ENCODE results near the gene AGO4. TPM values are rescaled to one million over a fixed set of nuclear protein-coding genes. Genes with fewer than 3 reads are reported as not detected.

The AGO4 gene
- total RNA-seq, 4 donors from 2014 or later: 4.6 to 18.1 (median 7.5) TPM

- 85 to 89% methylated on average over 8 of the region's 8 CpGs for WGBS, 2 donors
- no peak overlapping the region for H3K4me3 ChIP-seq
- no peak overlapping the region for H3K27ac ChIP-seq
- TF ChIP-seq CTCF (IDR thresholded peaks at IDR 0.05): no peak
- TF ChIP-seq POLR2A (IDR thresholded peaks at IDR 0.05): no peak
- peaks cover 0 to 97% (median 0%) of the 10 kb centered on the region in 3 donors for H3K36me3 ChIP-seq
- intact Hi-C loops (cut with DNase I): no loop called here
- no peak for DNase-seq
- peaks cover 0 to 12% (median 0%) of the 10 kb centered on the region in 3 donors for H3K4me1 ChIP-seq
- no peaks in the 10 kb centered on the region for H3K9me3 ChIP-seq
- H3K27me3 ChIP-seq: no peaks in the 10 kb centered on the region
Measured at GRCh38 chr1:35838693-35839245, 31.0 kb downstream of the AGO4 start.

DNA sequence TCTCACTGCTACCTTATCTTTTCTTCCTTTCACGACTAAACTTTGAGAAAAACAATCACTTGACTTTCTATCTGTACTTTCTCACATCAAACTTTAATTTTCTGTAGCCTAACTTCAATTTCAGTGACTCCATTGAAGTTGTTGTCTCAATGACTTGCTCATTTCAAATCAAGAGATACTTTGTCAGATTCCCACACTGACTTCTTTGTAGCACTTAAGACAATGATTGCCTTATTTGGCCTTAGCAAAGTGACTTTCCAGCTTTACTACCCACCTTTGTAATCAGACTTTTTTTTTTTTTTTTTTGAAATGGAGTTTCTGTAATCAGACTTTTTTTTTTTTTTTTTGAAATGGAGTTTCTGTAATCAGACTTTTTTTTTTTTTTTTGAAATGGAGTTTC lies 37.0 kb downstream of the AGO4 start:
- intact Hi-C loops (cut with DNase I): no loop called here
- H3K4me3 ChIP-seq: no peak overlapping the region
- H3K9me3 ChIP-seq: no peaks in the 10 kb centered on the region
- no peaks in the 10 kb centered on the region for H3K27me3 ChIP-seq
- no peak for TF ChIP-seq CTCF (IDR thresholded peaks at IDR 0.05)
- TF ChIP-seq POLR2A (IDR thresholded peaks at IDR 0.05): no peak
- DNase-seq: no peak
- no peak overlapping the region for H3K27ac ChIP-seq
- peaks cover 0 to 84% (median 0%) of the 10 kb centered on the region in 3 donors for H3K36me3 ChIP-seq
- peaks cover 0 to 25% (median 0%) of the 10 kb centered on the region in 3 donors for H3K4me1 ChIP-seq
- WGBS, 2 donors: 76 to 80% methylated on average over 1 of the region's 1 CpG

- H3K27me3 ChIP-seq: no peaks in the 10 kb centered on the region
- no peak for TF ChIP-seq CTCF (IDR thresholded peaks at IDR 0.05)
- no peak for TF ChIP-seq POLR2A (IDR thresholded peaks at IDR 0.05)
- no peak overlapping the region for H3K27ac ChIP-seq
- intact Hi-C loops (cut with DNase I): no loop called here
- peaks cover 0 to 84% (median 0%) of the 10 kb centered on the region in 3 donors for H3K36me3 ChIP-seq
- 20 to 22% methylated on average over 1 of the region's 1 CpG for WGBS, 2 donors
- H3K4me1 ChIP-seq: peaks cover 0 to 35% (median 2%) of the 10 kb centered on the region in 3 donors
- H3K9me3 ChIP-seq: no peaks in the 10 kb centered on the region
- no peak for DNase-seq
- H3K4me3 ChIP-seq: no peak overlapping the region
Measured at GRCh38 chr1:35845766-35846165, 38.0 kb downstream of the AGO4 start.

- intact Hi-C loops (cut with DNase I): no loop called here
- Histone ChIP-seq H3K9me3 (no peaks in the 10 kb centered on the region), H3K36me3 (peaks cover 0 to 82% (median 0%) of the 10 kb centered on the region in 3 donors), H3K4me3 (no peak overlapping the region), H3K27ac (no peak overlapping the region), H3K27me3 (no peaks in the 10 kb centered on the region), H3K4me1 (peaks cover 0 to 49% (median 13%) of the 10 kb centered on the region in 3 donors)
- no peak for DNase-seq
- TF ChIP-seq POLR2A (IDR thresholded peaks at IDR 0.05): no peak
- TF ChIP-seq CTCF (IDR thresholded peaks at IDR 0.05): no peak
- WGBS, 2 donors: 83 to 89% methylated on average over 1 of the region's 1 CpG
Measured at GRCh38 chr1:35847935-35848565, 40.2 kb downstream of the AGO4 start.

DNA sequence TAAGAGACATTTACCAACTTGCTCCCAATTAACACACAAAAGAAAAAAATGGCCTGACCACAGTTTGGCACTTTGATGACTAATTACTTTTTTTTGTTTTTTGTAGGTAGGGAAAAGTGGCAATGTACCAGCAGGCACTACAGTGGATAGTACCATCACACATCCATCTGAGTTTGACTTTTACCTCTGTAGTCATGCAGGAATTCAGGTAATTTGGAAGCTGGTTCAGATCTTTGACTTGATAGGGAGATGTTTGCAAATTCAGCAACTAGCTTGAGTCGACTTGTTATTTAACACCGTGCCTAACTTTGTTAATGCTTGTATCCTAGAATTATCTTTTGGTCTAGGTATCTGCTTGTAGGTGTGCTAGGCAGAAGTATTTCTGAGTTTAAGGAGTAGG lies 42.2 kb downstream of the AGO4 start:
- WGBS, 2 donors: 41 to 50% methylated on average over 2 of the region's 2 CpGs
- no peaks in the 10 kb centered on the region for H3K27me3 ChIP-seq
- peaks cover 0 to 49% (median 13%) of the 10 kb centered on the region in 3 donors for H3K4me1 ChIP-seq
- no peaks in the 10 kb centered on the region for H3K9me3 ChIP-seq
- TF ChIP-seq CTCF (IDR thresholded peaks at IDR 0.05) (no peak), POLR2A (IDR thresholded peaks at IDR 0.05) (no peak)
- no peak overlapping the region for H3K4me3 ChIP-seq
- H3K36me3 ChIP-seq: peaks cover 0 to 85% (median 12%) of the 10 kb centered on the region in 3 donors
- no peak for DNase-seq
- peak overlapping the region in 3 of 4 donors; percentile 47 to 73 (median 67) for H3K27ac ChIP-seq
- intact Hi-C loops (cut with DNase I): no loop called here
